ENCODE measurements around the gene LARGE1. TPM values are rescaled to one million over a fixed set of nuclear protein-coding genes. Genes with fewer than 3 reads are reported as not detected.

LARGE1 gene
- total and polyA plus RNA-seq, 2 of the 8 experiments (the other 6 are each of a cell fraction or from before 2014, with no cell fraction given): 43.7 to 83.0 TPM

- H3K9ac ChIP-seq (replicated peaks in 1 of 4; ENCODE audit: extremely low read depth in 1 of 4, low read depth in 3 of 4, low read length in 3 of 4): no peak overlapping the region
- no peaks in the 10 kb centered on the region; a peak in 1 of 4 replicates for H3K79me2 ChIP-seq (ENCODE audit: control insufficient read depth in 1 of 2, insufficient read depth in 2 of 2, low read length in 2 of 2)
- no peak overlapping the region for H2BK12ac ChIP-seq (ENCODE audit: low read depth, low read length)
- H3K79me1 ChIP-seq (ENCODE audit: low read depth, low read length): peaks cover 2% of the 10 kb centered on the region; the same call in 1 of the 2 replicates
- H3K4me3 ChIP-seq (ENCODE audit: extremely low read depth in 1 of 4, insufficient read depth in 2 of 4, low read depth in 3 of 4, low read length in 4 of 4): no peak overlapping the region
- H3K4me2 ChIP-seq (ENCODE audit: insufficient read depth in 1 of 2, low read depth in 2 of 2, low read length in 2 of 2): no peak overlapping the region
- no peak overlapping the region for H3K4ac ChIP-seq (replicated peaks; ENCODE audit: insufficient read length, low read depth, low read length)
- ChIA-PET CTCF (ENCODE audit: partially characterized antibody) (interaction anchor here (0.8 kb wide), 1 partner anchor 660 kb away, joined by 3 read pairs; no protein-coding TSS in a partner anchor), POLR2A (ENCODE audit: partially characterized antibody) (interaction anchor here (1.3 kb wide), 1 partner anchor 16 kb away, joined by 3 read pairs; no protein-coding TSS in a partner anchor)
- no peak overlapping the region for H3K23ac ChIP-seq (ENCODE audit: insufficient read length)
- no peaks in the 10 kb centered on the region for H3K27me3 ChIP-seq (replicated peaks in 1 of 4; ENCODE audit: control insufficient read depth in 3 of 4, extremely low read depth in 1 of 4, insufficient read depth in 3 of 4, low read length in 3 of 4)
- H3K36me3 ChIP-seq (ENCODE audit: control insufficient read depth in 2 of 4, insufficient read depth in 4 of 4, low read length in 3 of 4): no peaks in the 10 kb centered on the region
- TF ChIP-seq NRF1 (IDR thresholded peaks at IDR 0.05; ENCODE audit: low read depth, low read length) (no peak), SP4 (IDR thresholded peaks at IDR 0.05; ENCODE audit: low read length) (no peak), TBP (IDR thresholded peaks at IDR 0.05; ENCODE audit: low read depth, low read length) (no peak), POLR2A (IDR thresholded peaks at IDR 0.05; ENCODE audit: control extremely low read depth in 1 of 2, low read depth in 2 of 2, low read length in 2 of 2) (no peak), ASH2L (IDR thresholded peaks at IDR 0.05; ENCODE audit: low read length) (no peak), SUZ12 (IDR thresholded peaks at IDR 0.05; ENCODE audit: low read length) (no peak), SIRT6 (IDR thresholded peaks at IDR 0.05; ENCODE audit: low read length) (no peak), EP300 (IDR thresholded peaks at IDR 0.05; ENCODE audit: borderline replicate concordance in 1 of 2, low read depth in 2 of 2, low read length in 2 of 2) (no peak), KDM1A (IDR thresholded peaks at IDR 0.05; ENCODE audit: borderline replicate concordance, low read length) (no peak), SRF (IDR thresholded peaks at IDR 0.05; ENCODE audit: low read depth, low read length) (no peak), JUND (IDR thresholded peaks at IDR 0.05; ENCODE audit: low read length) (no peak), TEAD4 (IDR thresholded peaks at IDR 0.05; ENCODE audit: low read depth, low read length) (no peak), FOSL1 (IDR thresholded peaks at IDR 0.05; ENCODE audit: insufficient read depth, low read depth, low read length) (no peak), RNF2 (IDR thresholded peaks at IDR 0.05; ENCODE audit: borderline replicate concordance, low read depth, low read length, missing control alignments, poor library complexity, severe bottlenecking) (no peak), SP2 (IDR thresholded peaks at IDR 0.05; ENCODE audit: low read length) (no peak)
- H4K8ac ChIP-seq (ENCODE audit: extremely low read depth, insufficient read depth, low read length): no peak overlapping the region
- no peaks in the 10 kb centered on the region for H3K4me1 ChIP-seq (replicated peaks in 1 of 4; ENCODE audit: control insufficient read depth in 3 of 4, insufficient read depth in 4 of 4, low read length in 3 of 4)
- no peak overlapping the region for H2BK20ac ChIP-seq (ENCODE audit: low read length)
- no peaks in the 10 kb centered on the region for H3K9me3 ChIP-seq (ENCODE audit: insufficient read depth in 2 of 2, low read depth in 1 of 2, low read length in 1 of 2)
- FAIRE-seq: no peak
- no peak overlapping the region for H2BK15ac ChIP-seq (ENCODE audit: low read length)
- H3K27ac ChIP-seq (ENCODE audit: low read depth, low read length): no peak overlapping the region
- H3K23me2 ChIP-seq (ENCODE audit: low read depth, low read length): no peaks in the 10 kb centered on the region
- H2AK5ac ChIP-seq (ENCODE audit: low read depth, low read length): no peak overlapping the region
- no peak overlapping the region for H3K56ac ChIP-seq (replicated peaks; ENCODE audit: insufficient read length, low read depth, low read length)
- DNase-seq (ENCODE audit: low read depth in 1 of 2, low spot score in 2 of 2): no peak
- no peak overlapping the region for H4K5ac ChIP-seq (ENCODE audit: insufficient read length, low read depth, low read length)
- H4K91ac ChIP-seq (replicated peaks; ENCODE audit: insufficient read length, low read length): no peak overlapping the region
- H3K18ac ChIP-seq (ENCODE audit: extremely low read depth, low read length): no peak overlapping the region
- WGBS, 2 experiments (ENCODE audit: extremely low coverage in 1 of 2, insufficient coverage in 1 of 2, insufficient read length in 1 of 2, insufficient replicate concordance in 2 of 2, low coverage in 1 of 2, low lambda C conversion rate in 2 of 2, missing lambda C conversion rate in 1 of 2): 89% methylated on average over 6 of the region's 6 CpGs; no CpG with 5 or more reads in 1 of the 2 experiments
- no peak overlapping the region for H2BK5ac ChIP-seq (ENCODE audit: low read depth, low read length)
- no peak overlapping the region for H2AFZ ChIP-seq (ENCODE audit: low read length)
- no peak overlapping the region for H2BK120ac ChIP-seq (replicated peaks; ENCODE audit: low read depth, low read length)
- no peak overlapping the region for H3K14ac ChIP-seq (ENCODE audit: insufficient read length)
- H4K20me1 ChIP-seq (replicated peaks in 1 of 2; ENCODE audit: control insufficient read depth in 1 of 2, insufficient read depth in 2 of 2, low read length in 2 of 2): peaks cover 0 to 6% of the 10 kb centered on the region in 2 experiments
Measured at GRCh38 chr22:33450756-33451155, 469.5 kb downstream of the LARGE1 start.
